Measurements from ENCODE around the gene PCSK1N. TPM values are rescaled to one million over a fixed set of nuclear protein-coding genes. Genes with fewer than 3 reads are reported as not detected.

PCSK1N gene
- total and polyA plus RNA-seq, 2 of the 13 experiments (the other 11 are each of a cell fraction or from before 2014, with no cell fraction given) = 4.5 to 14.0 TPM

GRCh38 chrX:48802905-48803200, 32.6 kb downstream of the PCSK1N start:
- Histone ChIP-seq H3K9me3 (ENCODE audit: low read length) (no peaks in the 10 kb centered on the region), H3K27me3 (ENCODE audit: control insufficient read depth in 1 of 2, insufficient read depth in 2 of 2, low read length in 2 of 2) (no peaks in the 10 kb centered on the region; a peak in 1 of 5 replicates), H3K4me3 (replicated peaks in 1 of 3; ENCODE audit: insufficient read depth in 1 of 3, low read depth in 2 of 3, low read length in 3 of 3) (peak overlapping the region; percentile 80 to 84 (median 81)), H3K36me3 (replicated peaks in 1 of 2; ENCODE audit: control insufficient read depth in 1 of 2, insufficient read depth in 2 of 2, low read length in 2 of 2) (peaks cover 0 to 3% of the 10 kb centered on the region in 2 experiments; a peak in 2 of 5 replicates), H3K79me2 (ENCODE audit: insufficient read depth, low read length) (no peaks in the 10 kb centered on the region), H2AFZ (ENCODE audit: low read length) (no peak overlapping the region), H4K20me1 (ENCODE audit: insufficient read depth, low read length) (no peaks in the 10 kb centered on the region), H3K9ac (ENCODE audit: insufficient read depth, low read depth, low read length) (peak overlapping the region; percentile 88), H3K4me1 (ENCODE audit: insufficient read depth, low read length) (peaks cover 24% of the 10 kb centered on the region), H3K27ac (ENCODE audit: extremely low read length, insufficient read depth, low read length) (peak overlapping the region; percentile 98), H3K4me2 (ENCODE audit: low read depth, low read length) (peak overlapping the region; percentile 80)
- ChIA-PET CTCF (ENCODE audit: low intra/inter-chr PET ratio, low total read pairs) (no interaction called here), POLR2A (no interaction called here)
- TF ChIP-seq ZBTB8A (CRISPR knock-in tag; IDR thresholded peaks at IDR 0.05; ENCODE audit: borderline replicate concordance, low read depth) = no peak
- TF ChIP-seq, protein P1, sequence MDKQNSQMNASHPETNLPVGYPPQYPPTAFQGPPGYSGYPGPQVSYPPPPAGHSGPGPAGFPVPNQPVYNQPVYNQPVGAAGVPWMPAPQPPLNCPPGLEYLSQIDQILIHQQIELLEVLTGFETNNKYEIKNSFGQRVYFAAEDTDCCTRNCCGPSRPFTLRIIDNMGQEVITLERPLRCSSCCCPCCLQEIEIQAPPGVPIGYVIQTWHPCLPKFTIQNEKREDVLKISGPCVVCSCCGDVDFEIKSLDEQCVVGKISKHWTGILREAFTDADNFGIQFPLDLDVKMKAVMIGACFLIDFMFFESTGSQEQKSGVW (CRISPR knock-in tag; IDR thresholded peaks at IDR 0.05; ENCODE audit: borderline replicate concordance) = no peak
- TF ChIP-seq ZSCAN29 (CRISPR knock-in tag; conservative IDR thresholded peaks at IDR 0.05) = no peak
- TF ChIP-seq ZSCAN21 (CRISPR knock-in tag; IDR thresholded peaks at IDR 0.05; ENCODE audit: borderline replicate concordance) = no peak
- no peak for TF ChIP-seq ZNF547 (CRISPR knock-in tag; IDR thresholded peaks at IDR 0.05)
- no peak for TF ChIP-seq MEIS2 (CRISPR knock-in tag; IDR thresholded peaks at IDR 0.05)
- TF ChIP-seq ZNF44 (CRISPR knock-in tag; IDR thresholded peaks at IDR 0.05) = no peak
- TF ChIP-seq REST (IDR thresholded peaks at IDR 0.05; ENCODE audit: borderline replicate concordance in 1 of 2, low read depth in 1 of 2, low read length in 2 of 2) = peak in 1 of 2 experiments; percentile 81; a peak in 2 of 4 replicates
- in situ Hi-C loops (cut with HindIII; ENCODE audit: extremely low pct_ligation_motif_present, low pct_unique_long_range_greater_than_20kb) (no loop called here), intact Hi-C loops (cut with micrococcal nuclease; ENCODE audit: unreplicated experiment) (no loop called here)
- 9% methylated on average over 4 of the region's 4 CpGs for WGBS (ENCODE audit: low lambda C conversion rate)
- DNase-seq (ENCODE audit: low spot score) (no peak), ATAC-seq (no peak), FAIRE-seq (no peak)
- BruUV-seq (replicated peaks) = TSS peak; percentile 80
